Measurements from ENCODE around the gene SAPCD2.

DNA sequence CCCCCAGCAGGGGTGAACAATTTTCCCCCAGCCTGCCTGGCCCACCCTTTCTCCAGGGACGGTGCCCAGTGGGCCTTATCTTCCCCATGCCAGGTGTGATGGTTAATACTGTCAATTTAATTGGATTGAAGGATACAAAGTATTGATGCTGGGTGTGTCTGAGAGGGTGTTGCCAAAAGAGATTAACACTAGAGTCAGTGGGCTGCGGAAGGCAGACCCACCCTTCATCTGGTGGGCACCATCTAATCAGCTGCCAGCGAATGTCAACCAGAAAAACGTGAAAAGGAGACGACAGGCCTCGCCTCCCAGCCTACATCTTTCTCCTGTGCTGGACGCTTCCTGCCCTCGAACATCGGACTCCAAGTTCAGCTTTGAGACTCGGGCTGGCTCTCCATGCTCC is 32.9 kb downstream of the SAPCD2 start:
- TF ChIP-seq HDGF (IDR thresholded peaks at IDR 0.05; ENCODE audit: borderline replicate concordance) = no peak
- TF ChIP-seq FOXM1 (IDR thresholded peaks at IDR 0.05; ENCODE audit: borderline replicate concordance) = no peak
